Panc1 (cell line): ENCODE results near the gene INPP4A. TPM values are rescaled to one million over a fixed set of nuclear protein-coding genes. Genes with fewer than 3 reads are reported as not detected.

Experiments
- ATAC-seq: fragments of 200-7000 bp; cut with Tn5 transposase; 2 replicates; pipeline ENCODE4 v1.9.1; 2020; ENCODE audit warnings: mild to moderate bottlenecking, moderate library complexity
- BruUV-seq: library from RNA; stranded (reverse); fragments of 400-500 nt; replicated peaks from 2 replicates; lab custom pipeline; 2021; lab: Mats Ljungman, UMichigan
- CTCF ChIA-PET: fragments of 300-600 bp; sonication (Branson Sonifier 250); formaldehyde crosslinking; loops from one replicate; lab custom pipeline; 2022; ENCODE audit warnings: antibody characterized with exemption; lab: Charles Lee
- POLR2A ChIA-PET: fragments of 300-600 bp; sonication (Branson Sonifier 250); formaldehyde crosslinking; loops from one replicate; lab custom pipeline; 2022; ENCODE audit warnings: antibody characterized with exemption; lab: Charles Lee
- DNase-seq: peaks from one replicate; pipeline ENCODE4 v3.0.0-alpha.2; 2010; ENCODE audit warnings: low read depth, low spot score
- H3K27ac ChIP-seq: 2 replicates; pipeline ENCODE4 v1.5.1; 2011; ENCODE audit warnings: mild to moderate bottlenecking, low read length, inconsistent platforms
- H3K27me3 ChIP-seq: fragments of 200-500 bp; sonication (Bioruptor generic); 2 replicates; pipeline ENCODE4 v1.6.0; 2014; ENCODE audit warnings: low read length, inconsistent platforms; ENCODE audit not compliant: control insufficient read depth, insufficient read depth
- H3K36me3 ChIP-seq: fragments of 200-500 bp; sonication (Bioruptor generic); 2 replicates; pipeline ENCODE4 v1.5.1; 2014; ENCODE audit warnings: inconsistent platforms, mild to moderate bottlenecking, low read length, moderate library complexity; ENCODE audit not compliant: control insufficient read depth, insufficient read depth
- H3K4me1 ChIP-seq: 2 replicates; pipeline ENCODE4 v1.5.1; 2011; ENCODE audit warnings: inconsistent platforms, mild to moderate bottlenecking, low read length, moderate library complexity; ENCODE audit not compliant: control insufficient read depth, insufficient read depth
- H3K4me3 ChIP-seq, 2 experiments: 2 replicates each; pipeline ENCODE4 v1.5.1; 2011 to 2012; ENCODE audit warnings: low read depth in 2 of 2, low read length in 2 of 2, mild to moderate bottlenecking in 2 of 2, inconsistent platforms in 1 of 2, moderate library complexity in 1 of 2
- H3K9me3 ChIP-seq: fragments of 200-500 bp; sonication (Bioruptor generic); 2 replicates; pipeline ENCODE4 v1.5.1; 2014; ENCODE audit warnings: low read depth, mild to moderate bottlenecking, inconsistent platforms, low read length, moderate library complexity; ENCODE audit not compliant: control insufficient read depth, insufficient read depth
- CTCF ChIP-seq: fragments of 450-650 bp; IDR thresholded peaks from 2 replicates; pipeline ENCODE4 v1.5.1; 2017; ENCODE audit warnings: mild to moderate bottlenecking
- POLR2AphosphoS5 ChIP-seq: IDR thresholded peaks from 2 replicates; pipeline ENCODE4 v1.6.1; 2012; ENCODE audit warnings: mild to moderate bottlenecking, low read depth, low read length, moderate library complexity
- SIN3A ChIP-seq: IDR thresholded peaks from 2 replicates; pipeline ENCODE4 v1.6.1; 2012; ENCODE audit warnings: low read depth, mild to moderate bottlenecking, low read length, moderate library complexity, borderline replicate concordance; ENCODE audit not compliant: insufficient read depth
- TCF7L2 ChIP-seq: IDR thresholded peaks from 2 replicates; pipeline ENCODE4 v1.6.1; 2011; ENCODE audit warnings: mild to moderate bottlenecking, low read depth, low read length, inconsistent platforms
- in situ Hi-C: cut with HindIII; loops from 2 replicates; pipeline ENCODE4 v1.10.0; 2016; ENCODE audit warnings: low sequenced_read_pairs, low pct_unique_long_range_greater_than_20kb
- intact Hi-C: fragments of 100-400 bp; cut with micrococcal nuclease; formaldehyde crosslinking; loops from one replicate; pipeline ENCODE4 v1.10.0; 2022; ENCODE audit not compliant: unreplicated experiment
- total RNA-seq: library from RNA; stranded (reverse); gene quantifications from one replicate; pipeline ENCODE4 v1.2.1, GENCODE V29; 2021; ENCODE audit not compliant: unreplicated experiment
- TF ChIP-seq, protein P1 (sequence below), 2 experiments: IDR thresholded peaks; 2 replicates each; pipeline ENCODE4 v1.6.1; 2011 to 2012; ENCODE audit warnings: low read depth in 2 of 2, control low read depth in 1 of 2, low read length in 1 of 2, mild to moderate bottlenecking in 1 of 2, moderate library complexity in 1 of 2; ENCODE audit not compliant: insufficient read depth in 1 of 2

Gene INPP4A
- total RNA-seq, 1 experiment from 2014 or later = 22.9 TPM

GRCh38 chr2:98473995-98474780 lies 29.5 kb downstream of the INPP4A start:
- TF ChIP-seq, protein P1, sequence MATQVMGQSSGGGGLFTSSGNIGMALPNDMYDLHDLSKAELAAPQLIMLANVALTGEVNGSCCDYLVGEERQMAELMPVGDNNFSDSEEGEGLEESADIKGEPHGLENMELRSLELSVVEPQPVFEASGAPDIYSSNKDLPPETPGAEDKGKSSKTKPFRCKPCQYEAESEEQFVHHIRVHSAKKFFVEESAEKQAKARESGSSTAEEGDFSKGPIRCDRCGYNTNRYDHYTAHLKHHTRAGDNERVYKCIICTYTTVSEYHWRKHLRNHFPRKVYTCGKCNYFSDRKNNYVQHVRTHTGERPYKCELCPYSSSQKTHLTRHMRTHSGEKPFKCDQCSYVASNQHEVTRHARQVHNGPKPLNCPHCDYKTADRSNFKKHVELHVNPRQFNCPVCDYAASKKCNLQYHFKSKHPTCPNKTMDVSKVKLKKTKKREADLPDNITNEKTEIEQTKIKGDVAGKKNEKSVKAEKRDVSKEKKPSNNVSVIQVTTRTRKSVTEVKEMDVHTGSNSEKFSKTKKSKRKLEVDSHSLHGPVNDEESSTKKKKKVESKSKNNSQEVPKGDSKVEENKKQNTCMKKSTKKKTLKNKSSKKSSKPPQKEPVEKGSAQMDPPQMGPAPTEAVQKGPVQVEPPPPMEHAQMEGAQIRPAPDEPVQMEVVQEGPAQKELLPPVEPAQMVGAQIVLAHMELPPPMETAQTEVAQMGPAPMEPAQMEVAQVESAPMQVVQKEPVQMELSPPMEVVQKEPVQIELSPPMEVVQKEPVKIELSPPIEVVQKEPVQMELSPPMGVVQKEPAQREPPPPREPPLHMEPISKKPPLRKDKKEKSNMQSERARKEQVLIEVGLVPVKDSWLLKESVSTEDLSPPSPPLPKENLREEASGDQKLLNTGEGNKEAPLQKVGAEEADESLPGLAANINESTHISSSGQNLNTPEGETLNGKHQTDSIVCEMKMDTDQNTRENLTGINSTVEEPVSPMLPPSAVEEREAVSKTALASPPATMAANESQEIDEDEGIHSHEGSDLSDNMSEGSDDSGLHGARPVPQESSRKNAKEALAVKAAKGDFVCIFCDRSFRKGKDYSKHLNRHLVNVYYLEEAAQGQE (IDR thresholded peaks at IDR 0.05; ENCODE audit: insufficient read depth in 1 of 2, low read depth in 2 of 2, low read length in 1 of 2) = no peak
- TF ChIP-seq CTCF (no peak), POLR2AphosphoS5 (no peak), SIN3A (no peak), TCF7L2 (no peak)
- H3K27me3 ChIP-seq = no peaks in the 10 kb centered on the region
- DNase-seq = no peak
- no peak for ATAC-seq
- H3K27ac ChIP-seq = no peak overlapping the region
- no peaks in the 10 kb centered on the region for H3K36me3 ChIP-seq
- BruUV-seq = no TSS peak
- no peak overlapping the region for H3K4me3 ChIP-seq
- intact Hi-C loops (no loop called here), in situ Hi-C loops (no loop called here)
- POLR2A ChIA-PET = no interaction called here
- no peaks in the 10 kb centered on the region for H3K4me1 ChIP-seq
- CTCF ChIA-PET = no interaction called here
- H3K9me3 ChIP-seq = no peaks in the 10 kb centered on the region

GRCh38 chr2:98474979-98475632 lies 30.4 kb downstream of the INPP4A start:
- H3K27me3 ChIP-seq = no peaks in the 10 kb centered on the region
- ChIA-PET POLR2A (no interaction called here), CTCF (no interaction called here)
- no peak overlapping the region for H3K27ac ChIP-seq
- no peak for TF ChIP-seq SIN3A
- no peak for TF ChIP-seq CTCF
- TF ChIP-seq, protein P1 (IDR thresholded peaks at IDR 0.05; ENCODE audit: insufficient read depth in 1 of 2, low read depth in 2 of 2, low read length in 1 of 2) = no peak
- no peak for TF ChIP-seq TCF7L2
- no peak for TF ChIP-seq POLR2AphosphoS5
- in situ Hi-C loops (no loop called here), intact Hi-C loops (no loop called here)
- no peaks in the 10 kb centered on the region for H3K4me1 ChIP-seq
- H3K9me3 ChIP-seq = no peaks in the 10 kb centered on the region
- H3K4me3 ChIP-seq = no peak overlapping the region
- H3K36me3 ChIP-seq = no peaks in the 10 kb centered on the region
- no peak for ATAC-seq
- BruUV-seq = no TSS peak
- DNase-seq = no peak
